Stimulated activated CD4-positive, alpha-beta T cell treated with anti-CD3 and anti-CD28 coated beads, Interleukin-12 subunit alpha, Interleukin-12 subunit beta, amount 100 ng/mL, for 4 hours (primary cell): ENCODE data around the gene PRX.
"Not testable (repeated sequence)": the region's sequence is repeated elsewhere in the genome, so short reads cannot be mapped to it uniquely, and the experiment has no call there.

Source experiments
- DNase-seq: peaks from one replicate; pipeline ENCODE4 v3.0.0-alpha.2; 2020

PRX gene, protein sequence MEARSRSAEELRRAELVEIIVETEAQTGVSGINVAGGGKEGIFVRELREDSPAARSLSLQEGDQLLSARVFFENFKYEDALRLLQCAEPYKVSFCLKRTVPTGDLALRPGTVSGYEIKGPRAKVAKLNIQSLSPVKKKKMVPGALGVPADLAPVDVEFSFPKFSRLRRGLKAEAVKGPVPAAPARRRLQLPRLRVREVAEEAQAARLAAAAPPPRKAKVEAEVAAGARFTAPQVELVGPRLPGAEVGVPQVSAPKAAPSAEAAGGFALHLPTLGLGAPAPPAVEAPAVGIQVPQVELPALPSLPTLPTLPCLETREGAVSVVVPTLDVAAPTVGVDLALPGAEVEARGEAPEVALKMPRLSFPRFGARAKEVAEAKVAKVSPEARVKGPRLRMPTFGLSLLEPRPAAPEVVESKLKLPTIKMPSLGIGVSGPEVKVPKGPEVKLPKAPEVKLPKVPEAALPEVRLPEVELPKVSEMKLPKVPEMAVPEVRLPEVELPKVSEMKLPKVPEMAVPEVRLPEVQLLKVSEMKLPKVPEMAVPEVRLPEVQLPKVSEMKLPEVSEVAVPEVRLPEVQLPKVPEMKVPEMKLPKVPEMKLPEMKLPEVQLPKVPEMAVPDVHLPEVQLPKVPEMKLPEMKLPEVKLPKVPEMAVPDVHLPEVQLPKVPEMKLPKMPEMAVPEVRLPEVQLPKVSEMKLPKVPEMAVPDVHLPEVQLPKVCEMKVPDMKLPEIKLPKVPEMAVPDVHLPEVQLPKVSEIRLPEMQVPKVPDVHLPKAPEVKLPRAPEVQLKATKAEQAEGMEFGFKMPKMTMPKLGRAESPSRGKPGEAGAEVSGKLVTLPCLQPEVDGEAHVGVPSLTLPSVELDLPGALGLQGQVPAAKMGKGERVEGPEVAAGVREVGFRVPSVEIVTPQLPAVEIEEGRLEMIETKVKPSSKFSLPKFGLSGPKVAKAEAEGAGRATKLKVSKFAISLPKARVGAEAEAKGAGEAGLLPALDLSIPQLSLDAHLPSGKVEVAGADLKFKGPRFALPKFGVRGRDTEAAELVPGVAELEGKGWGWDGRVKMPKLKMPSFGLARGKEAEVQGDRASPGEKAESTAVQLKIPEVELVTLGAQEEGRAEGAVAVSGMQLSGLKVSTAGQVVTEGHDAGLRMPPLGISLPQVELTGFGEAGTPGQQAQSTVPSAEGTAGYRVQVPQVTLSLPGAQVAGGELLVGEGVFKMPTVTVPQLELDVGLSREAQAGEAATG (N-terminal part only)

DNA sequence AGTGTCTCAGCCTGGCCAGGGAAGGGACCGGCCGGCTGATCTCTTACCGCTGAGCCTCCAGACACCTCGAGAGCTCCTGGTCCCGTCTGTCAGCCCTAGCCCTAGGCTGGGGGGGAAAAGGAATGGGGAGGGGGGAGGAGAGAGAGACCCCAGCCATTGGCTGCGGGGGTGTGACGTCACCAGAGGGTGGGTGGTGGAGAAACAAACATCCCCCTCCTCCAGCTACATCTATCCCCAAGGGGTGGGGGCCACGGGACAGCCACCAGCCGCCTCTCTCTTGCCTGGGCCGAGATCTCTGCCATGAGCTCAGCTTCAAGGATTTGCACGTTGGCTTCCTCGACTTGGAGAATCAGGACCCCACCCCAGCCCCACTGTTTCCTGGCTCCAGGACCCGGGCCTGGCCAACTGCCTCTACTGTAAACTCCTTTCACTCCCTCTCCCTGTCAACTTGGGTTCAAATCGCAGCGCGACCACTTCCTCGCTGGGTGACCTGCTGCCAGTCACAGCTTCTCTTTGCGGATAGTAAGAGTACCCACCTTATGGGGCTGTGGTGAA is at the start of gene PRX:
Gene PRX, minus strand, starts transcription at position 88 of the 555 bp plus-strand sequence. CDS start 5,446 bp downstream, outside the sequence.
- no peak for DNase-seq

DNA sequence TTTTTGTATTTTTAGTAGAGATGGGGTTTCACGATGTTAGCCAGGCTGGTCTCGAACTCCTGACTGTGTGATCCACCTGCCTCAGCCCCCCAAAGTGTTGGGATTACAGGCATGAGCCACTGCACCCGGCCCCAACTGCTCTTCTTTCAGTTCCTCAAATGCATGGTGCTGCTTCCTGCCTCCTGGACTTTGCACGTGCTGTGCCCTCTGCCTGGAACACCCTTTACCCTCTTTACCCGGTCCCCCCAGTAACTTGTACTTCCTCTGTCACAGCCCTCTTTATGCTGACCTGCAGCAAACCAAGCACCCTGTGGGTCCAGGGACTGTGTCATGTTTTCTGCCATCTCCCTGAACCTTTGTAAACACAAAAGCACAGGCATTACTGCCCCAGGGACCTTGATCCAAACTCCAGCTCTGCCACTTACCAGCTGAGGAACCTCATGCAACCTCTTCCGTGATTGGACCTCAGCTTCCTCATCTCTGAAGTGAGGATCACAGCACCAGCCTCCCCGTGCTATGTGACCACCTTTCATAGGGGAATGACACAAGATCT is 48.6 kb upstream of the PRX start:
- DNase-seq, result no peak

DNA sequence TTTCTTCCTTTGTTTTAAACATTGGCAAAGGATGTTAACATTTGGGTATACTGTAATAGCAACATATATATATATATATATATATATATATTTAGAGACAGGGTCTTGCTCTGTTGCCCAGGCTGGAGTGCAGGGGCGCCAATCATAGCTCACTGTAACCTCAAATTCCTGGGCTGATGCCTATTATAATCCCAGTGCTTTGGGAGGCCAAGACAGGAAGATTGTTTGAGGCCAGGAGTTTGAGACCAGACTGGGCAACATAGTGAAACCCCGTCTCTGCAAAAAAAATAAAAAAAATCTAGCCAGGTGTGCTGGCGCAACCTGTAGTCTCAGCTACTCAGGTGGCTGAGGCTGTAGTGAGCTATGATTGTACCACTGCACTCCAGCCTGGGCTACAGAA is 47.0 kb upstream of the PRX start:
- no peak for DNase-seq

DNA sequence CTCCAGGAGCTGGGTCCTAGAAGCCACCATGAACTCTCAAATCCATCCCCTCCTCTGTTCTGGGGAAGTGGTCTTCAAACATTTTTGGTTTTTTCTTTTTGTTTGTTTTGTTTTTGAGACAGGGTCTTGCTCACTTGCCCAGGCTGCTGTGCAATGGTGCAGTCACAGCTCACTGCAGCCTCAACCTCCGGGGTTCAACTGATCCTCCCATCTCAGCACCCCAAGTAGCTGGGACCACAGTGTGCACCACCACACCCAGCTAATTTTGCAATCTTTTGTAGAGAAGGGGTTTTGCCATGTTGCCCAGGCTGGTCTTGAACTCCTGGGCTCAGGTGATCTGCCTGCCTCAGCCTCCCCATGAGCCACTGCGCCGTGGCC is 45.4 kb upstream of the PRX start:
- no peak for DNase-seq

DNA sequence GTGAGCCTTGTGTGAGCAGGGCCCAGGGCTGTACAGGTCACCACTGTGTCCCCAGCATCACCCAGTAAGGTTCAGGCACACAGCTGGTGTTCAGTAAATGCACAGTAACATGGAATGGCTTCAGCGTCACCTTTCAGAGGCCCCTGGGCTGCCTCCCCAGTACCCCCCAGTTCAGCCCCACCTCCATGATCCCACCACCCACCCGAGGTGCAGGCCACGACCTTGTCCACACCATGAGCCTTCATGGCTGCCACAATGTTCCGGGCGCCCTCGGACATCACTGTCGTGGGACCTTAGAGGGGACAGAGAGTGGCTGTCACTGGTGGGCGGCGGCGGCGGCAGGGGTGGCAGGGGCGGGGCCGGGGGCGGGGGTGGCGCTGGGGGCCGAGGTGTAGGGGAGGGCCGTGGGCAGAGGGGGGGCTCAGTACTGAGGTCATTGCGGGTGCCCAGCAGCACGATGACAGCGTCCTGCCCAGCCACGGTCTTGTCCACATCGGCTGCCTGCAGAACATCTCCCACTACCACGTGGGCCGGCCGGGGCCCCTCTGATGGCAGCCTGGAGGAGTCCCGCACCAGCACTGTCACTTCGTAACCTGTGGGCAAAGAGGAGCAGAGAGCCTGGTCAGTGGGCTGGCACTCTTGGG is 44.9 kb upstream of the PRX start:
- DNase-seq, result no peak

DNA sequence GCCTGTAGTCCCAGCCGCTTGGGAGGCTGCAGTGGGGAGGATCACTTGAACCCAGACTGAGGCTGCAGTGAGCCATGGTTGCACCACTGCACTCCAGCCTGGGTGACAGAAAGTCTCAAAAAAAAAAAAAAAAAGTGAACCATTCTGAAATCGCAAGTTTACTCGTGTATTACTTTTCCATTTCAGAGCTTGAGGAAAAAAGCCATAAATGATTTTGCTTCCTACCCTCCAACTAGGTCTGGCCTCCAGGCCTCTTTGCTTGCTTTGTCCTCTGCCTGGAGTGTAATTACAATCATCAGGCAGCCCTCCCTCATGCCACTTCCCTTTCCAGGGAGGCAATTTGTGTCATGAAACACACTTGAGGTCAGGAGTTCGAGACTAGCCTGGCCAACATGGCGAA is 43.9 kb upstream of the PRX start:
- DNase-seq, result no peak

DNA sequence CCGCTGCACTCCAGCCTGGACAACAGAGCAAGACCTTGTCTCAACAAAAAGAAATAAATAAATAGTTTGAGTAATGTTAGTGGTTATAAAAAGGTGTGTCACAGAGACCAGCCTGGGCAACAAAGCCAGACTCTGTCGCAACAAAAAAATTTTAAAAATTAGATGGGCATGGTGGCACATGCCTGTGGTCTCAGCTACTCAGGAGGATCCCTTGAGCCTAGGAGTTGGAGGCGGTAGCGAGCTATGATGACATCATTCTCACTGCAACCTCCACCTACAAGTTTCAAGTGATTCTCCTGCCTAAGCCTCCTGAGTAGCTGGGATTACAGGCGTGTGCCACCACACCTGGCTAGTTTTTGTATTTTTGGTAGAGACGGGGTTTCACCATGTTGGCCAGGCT is 40.8 kb upstream of the PRX start:
- DNase-seq, result not testable (repeated sequence)

DNA sequence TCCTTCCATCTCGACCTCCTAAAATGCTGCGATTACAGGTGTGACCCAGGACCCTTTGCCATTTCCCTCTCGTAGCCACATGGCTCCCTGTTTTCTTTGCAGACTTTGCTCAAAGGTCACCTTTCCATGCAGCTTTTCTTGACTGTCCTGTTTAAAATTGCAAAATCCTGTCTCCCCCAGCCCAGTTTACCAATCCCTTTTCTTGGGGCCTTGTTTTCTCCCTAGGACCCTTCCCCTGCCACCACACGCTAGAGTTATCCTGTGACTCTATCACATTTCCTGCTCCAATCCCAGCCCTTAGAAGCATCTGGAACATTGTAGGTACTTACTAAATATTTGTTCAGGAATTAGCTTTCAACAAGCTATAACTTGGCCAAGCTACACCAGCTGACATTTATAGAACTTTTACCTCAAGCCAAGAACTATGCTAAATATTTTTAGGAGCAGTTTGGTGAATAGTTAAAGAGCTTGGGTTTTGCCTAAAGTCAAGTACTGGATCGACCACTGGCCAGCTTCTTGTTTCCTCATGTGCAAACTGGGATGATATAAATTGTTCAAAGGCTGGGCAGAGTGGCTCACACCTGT is 40.1 kb upstream of the PRX start:
- no peak for DNase-seq

DNA sequence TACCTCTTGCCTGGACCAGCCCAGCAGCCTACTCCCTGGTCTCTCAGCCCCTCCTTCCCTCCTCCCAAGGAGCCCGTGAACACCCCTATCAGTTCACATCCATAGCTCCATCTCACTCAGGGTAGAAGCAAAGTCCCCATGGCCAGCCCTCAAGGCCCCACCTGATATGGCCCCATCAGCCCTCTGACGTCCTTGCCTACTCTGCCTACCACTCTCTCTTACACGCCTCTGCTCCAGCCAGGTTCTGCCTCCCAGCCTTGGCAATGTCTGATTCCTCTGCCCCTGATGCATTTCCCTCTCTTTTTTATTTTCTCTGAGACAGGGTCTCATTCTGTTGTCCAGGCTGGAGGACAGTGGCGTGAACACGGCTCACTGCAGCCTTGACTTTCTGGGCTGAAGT is 38.8 kb upstream of the PRX start:
- DNase-seq, result no peak

DNA sequence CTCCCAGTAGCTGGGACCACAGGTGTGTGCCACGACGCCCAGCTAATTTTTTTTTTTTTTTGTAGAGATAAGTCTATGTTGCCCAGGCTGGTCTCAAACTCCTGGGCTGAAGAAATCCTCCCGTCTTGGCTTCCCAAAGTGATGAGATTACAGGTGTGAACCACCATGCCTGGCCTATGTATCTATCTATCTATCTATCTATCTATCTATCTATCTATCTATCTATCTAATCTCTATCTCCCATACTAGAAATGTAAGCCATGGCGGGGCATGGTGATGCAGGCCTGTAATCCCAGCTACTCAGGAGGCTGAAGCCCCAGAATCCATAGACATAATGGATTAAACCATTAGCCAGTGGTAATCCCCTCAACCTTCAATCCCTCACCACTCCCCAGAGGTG is 37.5 kb upstream of the PRX start:
- DNase-seq, result no peak

DNA sequence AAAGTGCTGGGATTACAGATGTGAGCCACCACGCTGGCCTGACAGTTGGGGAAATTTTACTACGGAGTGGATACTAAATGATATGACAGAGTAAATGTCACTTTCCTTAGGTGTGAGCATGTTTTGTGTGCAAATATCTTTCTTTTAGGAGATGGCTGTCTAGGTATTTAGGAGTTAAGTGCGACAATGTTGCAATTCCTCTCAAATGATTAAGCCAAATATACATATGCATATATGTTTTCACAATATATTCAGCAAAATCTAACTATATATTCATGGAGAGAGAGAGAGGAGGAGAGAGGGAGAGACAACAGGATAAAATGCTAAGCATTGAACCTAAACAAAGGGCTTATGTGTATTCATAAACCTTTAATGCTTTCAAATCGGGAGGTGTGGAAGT is 36.3 kb upstream of the PRX start:
- no peak for DNase-seq

DNA sequence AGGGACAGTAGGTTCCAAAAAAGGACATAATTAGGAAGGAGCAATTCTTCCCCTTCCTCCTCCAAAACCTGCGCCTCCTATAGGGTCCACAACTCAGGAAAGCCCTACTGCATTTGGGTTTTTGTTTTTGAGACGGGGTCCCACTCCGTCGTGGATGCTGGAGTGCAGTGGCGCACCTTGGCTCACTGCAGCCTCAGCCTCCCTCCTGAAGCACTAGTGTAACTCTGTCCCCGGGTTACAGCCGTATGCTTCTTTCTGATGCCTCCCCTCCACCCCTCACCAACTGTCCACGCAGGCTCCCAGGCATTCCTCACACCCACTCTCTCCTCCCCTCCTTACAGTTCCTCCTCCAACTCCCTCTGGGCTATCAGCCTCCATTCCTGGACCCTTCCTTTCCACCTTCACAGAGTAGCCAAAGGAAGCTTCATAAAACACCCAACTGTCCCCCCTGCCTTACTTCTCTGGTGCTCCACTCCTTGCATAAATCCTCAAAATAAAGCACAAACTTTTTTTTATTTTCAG is 33.1 kb upstream of the PRX start:
- no peak for DNase-seq

DNA sequence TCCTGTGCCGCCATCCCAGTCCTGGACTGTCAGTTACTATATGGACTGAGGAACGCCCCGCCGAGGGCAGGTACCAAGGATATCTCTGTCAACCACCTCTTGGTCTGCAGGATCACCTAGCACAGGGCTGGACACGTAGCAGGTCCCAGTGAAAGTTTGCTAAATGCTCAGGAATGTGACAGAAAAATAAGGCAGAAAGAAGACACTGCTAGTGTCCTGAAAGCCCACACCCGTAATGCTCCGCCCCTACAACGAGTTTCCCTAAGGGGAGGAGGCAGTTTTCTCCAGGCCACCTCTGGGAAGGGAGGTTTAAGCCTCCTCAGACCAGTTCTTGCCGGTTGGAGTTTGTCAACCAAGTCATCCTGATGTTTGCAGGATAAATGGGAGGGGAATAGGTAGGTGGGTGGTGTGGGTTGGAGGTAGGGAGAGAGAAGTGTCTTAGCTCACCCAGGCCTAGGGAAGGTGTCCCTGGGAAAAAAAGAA is 32.6 kb upstream of the PRX start:
- DNase-seq, result no peak

DNA sequence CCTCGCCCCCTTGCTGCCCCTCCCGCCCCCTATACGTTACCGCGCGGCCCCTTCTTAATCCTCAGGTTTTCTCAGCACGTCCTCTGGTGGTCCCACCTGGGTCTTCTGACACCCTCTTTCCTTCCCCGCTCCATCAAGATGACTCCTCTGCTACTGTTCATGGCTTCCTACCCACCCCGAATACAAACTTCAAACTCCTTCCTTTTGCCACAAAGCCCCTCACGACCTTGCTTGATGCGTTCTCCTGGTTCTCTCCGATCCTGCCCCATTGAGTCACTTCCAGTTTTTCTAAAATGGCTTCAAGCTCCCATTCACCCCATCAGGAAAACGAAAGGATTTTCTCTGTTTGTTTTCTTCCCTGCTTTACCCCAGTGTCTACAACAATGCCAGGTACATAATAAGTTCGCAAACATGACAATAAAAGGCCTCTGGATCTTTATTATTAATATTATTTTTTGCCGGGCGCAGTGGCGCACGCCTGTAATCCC is 31.7 kb upstream of the PRX start:
- no peak for DNase-seq

DNA sequence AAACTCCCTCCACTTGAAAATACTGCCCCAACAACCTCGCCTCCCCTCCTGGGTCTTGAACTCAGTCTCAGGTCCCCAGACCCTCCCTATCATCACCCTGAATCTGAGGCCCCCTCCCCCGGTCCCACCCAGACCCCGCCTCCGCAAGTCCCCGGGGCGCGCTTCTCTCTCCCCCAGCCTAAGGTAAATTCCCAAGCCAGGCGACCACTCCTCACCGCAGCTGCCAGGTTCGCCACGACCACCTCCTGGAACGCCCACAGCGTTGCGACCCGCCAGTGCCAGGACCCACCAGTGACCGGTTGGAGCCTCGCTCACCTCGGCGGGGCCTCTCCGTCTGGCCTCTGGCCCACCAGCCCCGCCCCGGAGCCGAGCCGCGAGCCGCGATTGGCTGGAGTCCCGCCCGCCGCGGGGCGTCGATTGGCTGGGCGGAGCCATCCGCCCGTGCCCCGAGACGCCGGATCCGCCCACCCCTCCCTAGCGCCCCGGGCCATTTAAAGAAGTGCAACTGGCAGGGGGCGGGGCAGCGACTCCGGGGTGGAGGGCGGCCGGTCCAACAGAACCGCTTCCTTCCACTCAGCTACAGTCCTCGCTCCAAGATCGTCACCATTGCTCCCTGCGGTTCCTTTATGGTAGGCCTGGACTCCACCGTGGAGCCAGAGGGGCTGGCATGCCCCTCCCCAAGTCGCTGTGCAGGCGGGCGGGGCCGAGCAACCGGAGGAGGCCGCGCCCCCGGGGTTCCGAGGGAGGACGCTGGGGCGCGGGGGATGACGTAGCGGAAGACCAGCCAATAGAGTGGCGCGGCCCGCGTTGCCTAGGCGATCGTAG is 31.0 kb upstream of the PRX start, which contains the start of gene SERTAD3:
Gene SERTAD3, minus strand, starts transcription at position 336 of the 825 bp plus-strand sequence. CDS start 2,255 bp downstream, outside the sequence.
- DNase-seq, result peak; percentile 95

DNA sequence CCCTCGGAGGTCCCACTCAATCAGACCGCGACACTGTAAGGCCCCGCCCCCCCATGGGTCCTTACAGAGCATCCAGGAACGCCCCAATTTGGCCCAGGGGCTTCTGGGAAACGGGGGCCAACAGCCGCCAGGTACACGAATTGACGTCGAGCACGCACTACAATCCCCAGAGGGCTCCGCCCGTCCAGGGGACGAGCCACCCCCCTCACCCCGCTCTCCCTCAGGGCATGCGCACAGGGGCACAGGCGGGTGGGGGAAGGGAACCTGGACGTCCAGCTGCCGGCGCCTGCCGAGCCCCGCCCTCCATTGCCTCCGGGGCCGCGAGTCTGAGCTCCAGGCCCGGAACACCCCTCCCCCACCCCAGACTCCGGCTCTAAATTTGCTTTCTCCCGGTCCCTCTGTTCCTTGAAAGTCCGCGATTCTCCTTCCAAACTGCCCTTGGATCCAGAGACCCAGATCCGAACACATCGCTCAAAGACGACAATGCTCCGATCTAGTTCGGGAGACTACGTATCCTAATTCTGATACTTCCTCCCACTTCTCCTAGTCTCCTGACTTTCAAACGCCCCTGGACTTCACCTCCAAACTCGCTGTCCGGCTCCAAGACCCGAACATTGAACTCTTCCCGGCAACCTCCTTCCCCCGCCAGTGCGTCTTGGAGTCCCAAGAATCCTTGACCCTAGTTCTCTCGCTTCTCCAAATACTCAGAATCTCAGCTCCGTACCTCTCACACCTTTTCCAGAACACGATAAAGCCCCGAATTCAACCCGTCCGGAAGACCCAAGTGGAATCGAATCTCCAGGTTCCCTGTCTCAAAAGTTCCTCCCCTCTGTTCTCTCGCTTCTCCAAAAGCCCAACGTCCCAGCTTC is 30.2 kb upstream of the PRX start:
- peak; percentile 94 for DNase-seq

DNA sequence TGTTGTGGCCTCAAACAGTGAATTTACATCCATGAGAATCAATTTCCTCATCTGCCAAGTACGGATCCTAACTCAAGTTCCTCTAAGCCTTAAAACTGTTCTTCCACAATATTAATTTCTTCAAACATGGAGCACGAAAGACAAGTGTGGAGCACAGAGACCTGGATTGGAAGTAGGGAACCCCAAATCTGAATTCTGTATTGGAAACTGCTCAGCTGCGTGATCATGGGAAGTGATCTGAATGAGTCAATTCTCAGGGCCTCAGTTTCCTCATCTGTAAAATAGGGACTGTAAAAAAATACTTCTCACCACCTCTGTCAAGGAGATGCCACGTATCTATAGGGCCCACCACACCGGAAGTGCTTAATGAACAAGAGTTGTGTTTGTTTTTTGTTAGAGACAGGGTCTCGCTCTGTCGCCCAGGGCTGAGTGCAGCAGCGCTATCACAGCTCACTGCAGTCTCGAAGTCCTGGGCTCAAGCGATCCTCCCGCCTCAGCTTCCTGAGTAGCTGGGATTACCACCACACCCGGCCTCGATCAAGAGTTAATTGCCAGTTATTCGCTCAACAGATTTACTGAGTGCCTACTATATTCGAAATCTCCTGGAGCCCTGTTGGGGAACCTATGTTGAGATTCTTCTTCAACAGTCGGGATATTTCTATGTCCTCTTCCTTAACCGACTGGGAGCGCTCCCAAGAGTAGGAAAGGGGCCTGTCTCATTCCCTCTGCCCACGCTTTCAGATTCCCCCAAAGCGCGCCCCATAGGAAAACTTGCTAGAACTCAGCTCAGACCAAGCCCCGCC is 29.4 kb upstream of the PRX start:
- no peak for DNase-seq

DNA sequence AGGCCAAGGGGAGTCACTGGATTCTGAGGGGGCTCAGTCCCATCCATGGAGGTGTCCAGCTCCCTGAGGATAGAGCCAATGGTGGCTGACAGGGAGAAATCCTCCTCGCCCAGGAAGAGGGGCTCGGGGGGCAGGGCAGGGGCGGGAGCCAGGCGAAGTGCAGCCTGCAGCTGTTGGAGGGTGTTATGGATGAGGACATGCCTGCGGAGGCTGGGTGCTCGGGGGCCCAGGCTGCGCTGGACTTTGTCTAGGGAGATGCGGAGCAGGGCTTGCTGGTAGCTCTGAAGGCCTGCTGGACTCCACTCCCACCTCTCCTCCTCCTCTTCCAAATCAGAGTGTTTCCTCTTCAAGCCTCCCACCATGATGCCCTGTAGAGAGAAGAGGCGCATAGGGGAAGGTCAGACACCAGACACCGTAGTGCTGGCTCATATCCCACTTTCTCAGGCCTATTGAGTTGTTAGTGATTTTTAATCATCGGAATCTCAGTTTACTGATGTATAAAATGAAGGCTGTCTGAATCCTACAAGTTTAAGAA is 28.6 kb upstream of the PRX start:
- no peak for DNase-seq
